GM23338 (cell line): ENCODE measurements around the gene SEZ6L.

Experiments
- CREB1 ChIP-seq: fragments of 250-450 bp; sonication (Bioruptor Pico); IDR thresholded peaks from 2 replicates; pipeline ENCODE4 v1.5.0; 2020; ENCODE audit warnings: low read depth, mild to moderate bottlenecking, moderate library complexity
- CTCF ChIP-seq, 2 experiments: fragments of 200-600 bp in 1 of 2; sonication (generic) in 1 of 2; conservative IDR thresholded peaks; 2 replicates each; pipeline versions ENCODE4 v1.5.1 to v1.6.1; 2016 to 2017; ENCODE audit warnings: antibody characterized with exemption in 2 of 2, low read depth in 2 of 2, mild to moderate bottlenecking in 2 of 2, moderate library complexity in 1 of 2
- ETS1 ChIP-seq: IDR thresholded peaks from 2 replicates; pipeline ENCODE4 v1.6.1; 2016; ENCODE audit warnings: antibody characterized with exemption
- EZH2 ChIP-seq: fragments of 200-600 bp; sonication (generic); IDR thresholded peaks from one replicate; pipeline ENCODE4 v1.8.0; 2017; ENCODE audit warnings: antibody characterized with exemption, mild to moderate bottlenecking, low read depth; ENCODE audit not compliant: unreplicated experiment
- POLR2AphosphoS5 ChIP-seq: IDR thresholded peaks from 2 replicates; pipeline ENCODE4 v1.6.1; 2016; ENCODE audit warnings: antibody characterized with exemption, low read depth
- REST ChIP-seq: IDR thresholded peaks from one replicate; pipeline ENCODE4 v1.6.1; 2018; ENCODE audit warnings: antibody characterized with exemption; ENCODE audit not compliant: unreplicated experiment
- ZNF114 ChIP-seq: fragments of 250-450 bp; sonication (Bioruptor Pico); IDR thresholded peaks from 2 replicates; pipeline ENCODE4 v1.5.0; 2020; ENCODE audit warnings: mild to moderate bottlenecking, moderate library complexity

- TF ChIP-seq CTCF (conservative IDR thresholded peaks at IDR 0.05; ENCODE audit: low read depth in 2 of 2) (no peak), ETS1 (no peak), REST (no peak), EZH2 (no peak), CREB1 (CRISPR knock-in tag) (no peak), ZNF114 (CRISPR knock-in tag) (no peak), POLR2AphosphoS5 (no peak)
Measured at GRCh38 chr22:26342745-26343410, 173.6 kb downstream of the SEZ6L start.
